ENCODE data around the gene TGFBRAP1. TPM values are rescaled to one million over a fixed set of nuclear protein-coding genes. Genes with fewer than 3 reads are reported as not detected.

Gene TGFBRAP1
- total and polyA plus RNA-seq, 8 donors: 3.6 to 11.5 (median 8.7) TPM

DNA sequence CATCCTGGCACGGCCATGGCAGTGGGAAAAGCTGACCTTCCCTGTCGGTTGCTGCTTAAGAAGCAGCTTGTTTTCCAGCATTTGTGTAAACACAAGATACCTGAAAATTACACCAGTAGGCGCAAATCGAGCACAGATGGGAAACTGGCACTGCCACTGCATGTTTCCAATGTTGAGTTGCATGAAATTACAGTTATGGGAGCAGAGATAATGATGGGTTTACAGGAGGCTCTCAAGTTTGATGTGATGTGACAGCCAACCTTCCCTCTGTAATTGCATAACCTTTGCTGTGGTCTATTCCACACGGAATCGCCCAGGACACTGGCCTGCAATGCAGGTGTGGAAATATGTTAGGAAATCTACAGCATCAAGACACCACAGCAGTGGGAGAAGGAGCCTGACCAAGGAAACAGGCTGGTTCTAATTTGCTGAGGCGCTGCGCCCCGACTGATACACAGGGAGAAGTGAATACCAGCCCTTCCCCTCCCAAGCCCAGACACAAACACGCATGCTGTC is 70.6 kb downstream of the TGFBRAP1 start:
- no peak for ATAC-seq
- H3K4me3 ChIP-seq: no peak overlapping the region
- H3K9me3 ChIP-seq: no peaks in the 10 kb centered on the region
- DNase-seq: no peak
- intact Hi-C loops (cut with DNase I): no loop called here
- H3K36me3 ChIP-seq: no peaks in the 10 kb centered on the region
- no peak for FAIRE-seq
- no peaks in the 10 kb centered on the region for H3K27me3 ChIP-seq
- H3K27ac ChIP-seq: no peak overlapping the region
- 66 to 72% methylated on average over 10 of the region's 10 CpGs for WGBS, 2 donors
- H3K4me1 ChIP-seq: no peaks in the 10 kb centered on the region
- TF ChIP-seq, protein P1, sequence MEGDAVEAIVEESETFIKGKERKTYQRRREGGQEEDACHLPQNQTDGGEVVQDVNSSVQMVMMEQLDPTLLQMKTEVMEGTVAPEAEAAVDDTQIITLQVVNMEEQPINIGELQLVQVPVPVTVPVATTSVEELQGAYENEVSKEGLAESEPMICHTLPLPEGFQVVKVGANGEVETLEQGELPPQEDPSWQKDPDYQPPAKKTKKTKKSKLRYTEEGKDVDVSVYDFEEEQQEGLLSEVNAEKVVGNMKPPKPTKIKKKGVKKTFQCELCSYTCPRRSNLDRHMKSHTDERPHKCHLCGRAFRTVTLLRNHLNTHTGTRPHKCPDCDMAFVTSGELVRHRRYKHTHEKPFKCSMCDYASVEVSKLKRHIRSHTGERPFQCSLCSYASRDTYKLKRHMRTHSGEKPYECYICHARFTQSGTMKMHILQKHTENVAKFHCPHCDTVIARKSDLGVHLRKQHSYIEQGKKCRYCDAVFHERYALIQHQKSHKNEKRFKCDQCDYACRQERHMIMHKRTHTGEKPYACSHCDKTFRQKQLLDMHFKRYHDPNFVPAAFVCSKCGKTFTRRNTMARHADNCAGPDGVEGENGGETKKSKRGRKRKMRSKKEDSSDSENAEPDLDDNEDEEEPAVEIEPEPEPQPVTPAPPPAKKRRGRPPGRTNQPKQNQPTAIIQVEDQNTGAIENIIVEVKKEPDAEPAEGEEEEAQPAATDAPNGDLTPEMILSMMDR (IDR thresholded peaks at IDR 0.05): no peak

DNA sequence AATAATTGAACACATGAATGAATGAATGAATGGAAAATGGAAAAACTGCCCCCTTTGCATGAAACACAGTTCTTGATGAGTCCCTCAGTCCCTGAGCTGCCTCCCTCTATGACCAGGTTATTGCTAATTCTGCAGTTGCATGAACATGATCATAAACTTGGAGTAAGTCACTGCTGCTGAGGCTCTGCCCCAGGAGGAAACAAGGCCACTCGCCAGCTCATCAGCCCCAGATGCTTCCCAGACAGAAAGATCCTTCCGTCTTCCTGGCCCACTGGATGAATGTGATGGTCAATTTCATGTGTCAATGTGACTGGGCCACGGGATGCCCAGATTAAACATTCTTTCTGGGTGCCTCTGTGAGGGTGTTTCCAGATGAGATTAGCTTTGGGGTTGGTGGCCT is 71.6 kb downstream of the TGFBRAP1 start:
- Histone ChIP-seq H3K4me3 (no peak overlapping the region), H3K9me3 (no peaks in the 10 kb centered on the region), H3K27ac (no peak overlapping the region), H3K36me3 (no peaks in the 10 kb centered on the region), H3K27me3 (no peaks in the 10 kb centered on the region), H3K4me1 (no peaks in the 10 kb centered on the region)
- no peak for ATAC-seq
- FAIRE-seq: no peak
- intact Hi-C loops (cut with DNase I): no loop called here
- no peak for DNase-seq
- WGBS, 2 donors: 82 to 93% methylated on average over 3 of the region's 3 CpGs
- TF ChIP-seq, protein P1 (IDR thresholded peaks at IDR 0.05): no peak

DNA sequence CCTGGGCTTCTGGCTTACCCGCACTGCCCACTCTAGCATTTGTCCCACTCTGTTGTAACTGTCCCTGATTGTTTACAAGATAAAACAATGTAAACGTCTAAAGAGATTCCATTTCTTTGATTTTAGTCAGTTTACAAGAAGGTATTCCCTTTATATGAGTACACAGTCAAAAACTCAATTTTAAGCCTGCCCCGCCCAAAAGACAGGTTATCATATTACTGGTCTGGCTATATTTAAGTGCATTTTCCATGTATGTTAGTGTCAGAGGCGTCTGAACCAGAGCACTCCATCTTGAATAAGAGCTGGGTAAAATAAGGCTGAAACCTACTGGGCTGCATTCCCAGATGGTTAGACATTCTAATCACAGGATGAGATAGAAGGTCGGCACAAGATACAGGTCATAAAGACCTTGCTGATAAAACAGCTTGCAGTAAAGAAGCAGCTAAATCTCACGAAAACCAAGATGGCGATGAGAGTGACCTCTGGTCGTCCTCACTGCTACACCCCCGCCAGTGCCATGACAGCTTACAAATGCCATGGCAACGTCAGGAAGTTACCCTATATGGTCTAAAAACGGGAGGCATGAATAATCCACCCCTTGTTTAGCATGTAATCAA is 73.0 kb downstream of the TGFBRAP1 start:
- 66 to 72% methylated on average over 11 of the region's 11 CpGs for WGBS, 2 donors

DNA sequence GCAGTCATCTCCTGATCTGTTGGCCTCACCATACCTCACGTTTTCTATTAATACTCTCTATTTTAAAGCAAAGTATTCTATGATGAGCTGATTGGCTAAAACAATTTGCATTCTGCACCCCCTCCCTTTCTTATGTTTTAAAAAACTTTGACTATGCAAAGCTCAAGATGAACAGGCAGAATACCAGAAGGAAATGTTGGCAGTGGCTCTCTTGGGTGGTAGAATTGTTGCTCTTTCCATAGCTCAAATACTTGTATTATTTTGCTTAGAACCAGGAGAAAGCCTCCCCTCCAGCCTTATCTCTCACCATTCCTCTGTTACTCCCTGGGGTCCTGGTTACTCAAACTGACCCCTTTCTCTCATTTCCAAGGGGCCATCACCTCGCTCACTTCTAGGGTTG is 73.6 kb downstream of the TGFBRAP1 start:
- TF ChIP-seq, protein P1 (IDR thresholded peaks at IDR 0.05): no peak
- H3K36me3 ChIP-seq: no peaks in the 10 kb centered on the region
- no peaks in the 10 kb centered on the region for H3K9me3 ChIP-seq
- intact Hi-C loops (cut with DNase I): no loop called here
- H3K4me3 ChIP-seq: no peak overlapping the region
- no peak for FAIRE-seq
- no peaks in the 10 kb centered on the region for H3K27me3 ChIP-seq
- H3K27ac ChIP-seq: no peak overlapping the region
- DNase-seq: no peak
- no peak for ATAC-seq
- H3K4me1 ChIP-seq: no peaks in the 10 kb centered on the region
- 75 to 84% methylated on average over 2 of the region's 2 CpGs for WGBS, 2 donors

More for the DNA sequence above, 73.0 kb downstream of the TGFBRAP1 start:
- no peak for FAIRE-seq
- TF ChIP-seq, protein P1 (IDR thresholded peaks at IDR 0.05): no peak
- no peak for DNase-seq
- intact Hi-C loops (cut with DNase I): no loop called here
- no peak overlapping the region for H3K4me3 ChIP-seq
- no peaks in the 10 kb centered on the region for H3K4me1 ChIP-seq
- ATAC-seq: no peak
- H3K27me3 ChIP-seq: no peaks in the 10 kb centered on the region
- no peaks in the 10 kb centered on the region for H3K9me3 ChIP-seq
- no peak overlapping the region for H3K27ac ChIP-seq
- H3K36me3 ChIP-seq: no peaks in the 10 kb centered on the region

DNA sequence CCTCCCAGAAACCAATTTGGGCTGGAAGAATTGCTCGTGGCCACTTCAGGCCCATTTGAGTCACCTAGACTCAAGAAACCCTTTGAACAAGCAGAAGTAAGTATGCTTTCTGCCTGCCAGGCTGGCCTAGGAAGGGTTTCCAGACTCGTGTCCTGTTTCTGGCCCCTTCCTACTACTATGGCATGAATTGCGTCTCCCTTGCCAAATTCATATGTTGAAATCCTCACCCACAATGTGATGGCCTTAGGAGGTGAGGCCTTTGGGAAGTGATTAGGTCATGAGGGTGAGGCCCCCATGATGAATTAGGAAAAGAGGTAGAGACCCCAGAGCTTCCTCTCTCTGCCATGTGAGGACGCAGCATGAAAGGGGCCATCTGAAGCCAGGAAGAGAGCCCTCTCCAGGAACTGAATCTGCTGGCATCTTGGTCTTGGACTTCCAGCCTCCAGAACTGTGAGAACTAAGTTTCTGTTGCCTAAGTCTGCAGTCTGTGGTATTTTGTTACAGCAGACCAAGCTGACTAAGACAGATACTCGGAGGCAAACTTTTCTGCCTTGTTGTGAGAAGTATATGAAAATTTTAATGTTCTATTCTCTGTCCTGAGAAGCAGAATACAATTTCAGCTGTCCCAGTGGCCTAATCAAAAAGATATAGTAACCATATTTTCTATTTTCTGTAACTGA is 74.9 kb downstream of the TGFBRAP1 start:
- DNase-seq (no peak), ATAC-seq (no peak), FAIRE-seq (no peak)
- Histone ChIP-seq H3K4me1 (no peaks in the 10 kb centered on the region), H3K27me3 (no peaks in the 10 kb centered on the region), H3K36me3 (no peaks in the 10 kb centered on the region), H3K27ac (no peak overlapping the region), H3K9me3 (no peaks in the 10 kb centered on the region), H3K4me3 (no peak overlapping the region)
- TF ChIP-seq, protein P1 (IDR thresholded peaks at IDR 0.05): no peak
- intact Hi-C loops (cut with DNase I): no loop called here
- 85 to 97% methylated on average over 5 of the region's 5 CpGs for WGBS, 2 donors

Data from pancreas (tissue), 10 donors.